ENCODE measurements around the gene ZBTB43. TPM values are rescaled to one million over a fixed set of nuclear protein-coding genes. Genes with fewer than 3 reads are reported as not detected.
A peak's percentile ranks its signal among the peaks of the same experiment; 100 is the strongest.

Gene ZBTB43
- total RNA-seq (10 to 100 TPM in 7 of 9 donors, 1 to 10 TPM in 2; 6.2 to 26.7 (median 13.8) TPM), polyA plus RNA-seq (10 to 100 TPM in 1 of 3 donors, 1 to 10 TPM in 2; 4.5 to 21.5 (median 4.7) TPM)
- long read RNA-seq, donor 1, full-length matches to known transcripts: 13 of 13 reads
- long read RNA-seq, donor 1, partial matches to known transcripts: 0 of 13 reads
- long read RNA-seq, donor 1, other reads (novel, unspliced or antisense): 0 of 13 reads
- long read RNA-seq, donor 2, full-length matches to known transcripts: 20 of 20 reads
- long read RNA-seq, donor 2, partial matches to known transcripts: 0 of 20 reads
- long read RNA-seq, donor 2, other reads (novel, unspliced or antisense): 0 of 20 reads
- long read RNA-seq, donor 3, full-length matches to known transcripts: 5 of 5 reads
- long read RNA-seq, donor 3, partial matches to known transcripts: 0 of 5 reads
- long read RNA-seq, donor 3, other reads (novel, unspliced or antisense): 0 of 5 reads
- long read RNA-seq, donor 4, full-length matches to known transcripts: 13 of 14 reads
- long read RNA-seq, donor 4, partial matches to known transcripts: 0 of 14 reads
- long read RNA-seq, donor 4, other reads (novel, unspliced or antisense): 1 of 14 reads
- long read RNA-seq, donor 5, full-length matches to known transcripts: 5 of 5 reads
- long read RNA-seq, donor 5, partial matches to known transcripts: 0 of 5 reads
- long read RNA-seq, donor 5, other reads (novel, unspliced or antisense): 0 of 5 reads
- long read RNA-seq, donor 6, full-length matches to known transcripts: 3 of 4 reads
- long read RNA-seq, donor 6, partial matches to known transcripts: 0 of 4 reads
- long read RNA-seq, donor 6, other reads (novel, unspliced or antisense): 1 of 4 reads
- long read RNA-seq, donor 7, full-length matches to known transcripts: 13 of 13 reads
- long read RNA-seq, donor 7, partial matches to known transcripts: 0 of 13 reads
- long read RNA-seq, donor 7, other reads (novel, unspliced or antisense): 0 of 13 reads
- long read RNA-seq, donor 8, full-length matches to known transcripts: 23 of 23 reads
- long read RNA-seq, donor 8, partial matches to known transcripts: 0 of 23 reads
- long read RNA-seq, donor 8, other reads (novel, unspliced or antisense): 0 of 23 reads
- long read RNA-seq, donor 9, full-length matches to known transcripts: 10 of 10 reads
- long read RNA-seq, donor 9, partial matches to known transcripts: 0 of 10 reads
- long read RNA-seq, donor 9, other reads (novel, unspliced or antisense): 0 of 10 reads
- long read RNA-seq, donor 10, full-length matches to known transcripts: 7 of 7 reads
- long read RNA-seq, donor 10, partial matches to known transcripts: 0 of 7 reads
- long read RNA-seq, donor 10, other reads (novel, unspliced or antisense): 0 of 7 reads

DNA sequence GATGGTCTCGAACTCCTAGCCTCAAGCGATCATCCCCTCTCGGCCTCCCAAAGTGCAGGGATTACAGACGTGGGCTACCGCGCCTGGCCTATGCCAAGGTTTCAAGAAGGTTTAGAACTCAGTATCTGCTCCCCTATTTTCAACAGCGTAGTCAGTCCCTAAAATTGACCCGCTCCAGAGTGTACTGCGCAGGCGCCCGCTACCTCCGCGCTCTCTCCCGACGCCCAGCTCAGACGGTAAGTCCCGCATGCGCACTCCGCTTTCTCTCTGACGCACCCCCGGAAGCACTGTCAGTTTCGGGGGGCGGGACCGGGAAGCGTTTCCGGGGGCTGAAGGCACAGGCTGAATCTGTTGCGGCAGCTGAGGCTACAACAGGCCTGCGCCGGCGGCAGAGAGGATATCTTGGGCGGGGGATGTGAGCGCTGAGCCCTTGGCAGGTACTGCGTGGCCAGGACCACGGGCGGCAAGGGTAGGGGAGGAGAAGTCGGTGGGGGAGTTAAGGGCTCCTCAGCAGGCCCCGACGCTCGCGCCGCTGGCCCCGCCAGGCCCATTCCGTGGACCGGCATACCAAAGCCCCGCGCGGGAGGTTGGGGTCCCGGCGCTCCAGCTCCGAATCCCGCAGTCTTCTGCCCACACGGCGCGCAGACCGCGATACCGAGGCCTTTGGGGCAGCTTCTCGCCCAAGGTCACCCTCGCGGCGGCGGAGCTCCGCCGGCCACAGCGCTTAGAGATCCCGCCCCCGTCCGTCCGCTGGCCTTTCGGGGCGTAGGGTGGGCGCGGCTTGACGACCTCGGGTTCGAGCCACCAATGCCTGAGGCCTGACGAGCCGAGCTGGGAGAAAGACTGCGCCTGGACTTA is at the start of gene ZBTB43:
ZBTB43 (plus strand) TSS at position 345 of the 858 bp plus-strand sequence. CDS start 27,470 bp downstream, outside the sequence.
- 2 to 7% (median 2%) methylated on average over 17 to 79 of the region's 79 CpGs for WGBS, 4 donors
- H3K4me1 ChIP-seq (replicated peaks in 1 of 2): peaks cover 20 to 44% of the 10 kb centered on the region in 2 donors

GRCh38 chr9:126755317-126755875 is 49.4 kb upstream of the ZBTB43 start:
- no peaks in the 10 kb centered on the region for H3K27me3 ChIP-seq
- intact Hi-C loops (cut with DNase I): no loop called here
- WGBS, 4 donors: 78 to 84% (median 81%) methylated on average over 16 to 19 of the region's 19 CpGs
- H3K4me1 ChIP-seq (replicated peaks in 1 of 2): no peaks in the 10 kb centered on the region
- H3K4me3 ChIP-seq: no peak overlapping the region
- DNase-seq: no peak
- no peaks in the 10 kb centered on the region for H3K9me3 ChIP-seq (replicated peaks in 1 of 3)
- no peaks in the 10 kb centered on the region for H3K36me3 ChIP-seq (replicated peaks in 1 of 2)
- H3K27ac ChIP-seq: no peak overlapping the region
- TF ChIP-seq CTCF (IDR thresholded peaks at IDR 0.05) (no peak), POLR2A (IDR thresholded peaks at IDR 0.05) (no peak)

More for the DNA sequence above, at the start of gene ZBTB43:
- Histone ChIP-seq H3K27me3 (no peaks in the 10 kb centered on the region), H3K4me3 (peak within 1 kb of the TSS; percentile 52 to 88 (median 72)), H3K36me3 (replicated peaks in 1 of 2) (peaks cover 0 to 7% of the 10 kb centered on the region in 2 donors), H3K9me3 (replicated peaks in 1 of 3) (no peaks in the 10 kb centered on the region), H3K27ac (peak within 1 kb of the TSS; percentile 90 to 99 (median 96))
- intact Hi-C loops (cut with DNase I): no loop called here
- DNase-seq: peak; percentile 97 to 99 (median 98)
- TF ChIP-seq POLR2A (IDR thresholded peaks at IDR 0.05): peak; percentile 85 to 96
- no peak for TF ChIP-seq CTCF (IDR thresholded peaks at IDR 0.05)

GRCh38 chr9:126756238-126756637 is 48.6 kb upstream of the ZBTB43 start:
- Histone ChIP-seq H3K4me3 (no peak overlapping the region), H3K9me3 (replicated peaks in 1 of 3) (no peaks in the 10 kb centered on the region), H3K4me1 (replicated peaks in 1 of 2) (no peaks in the 10 kb centered on the region), H3K27me3 (no peaks in the 10 kb centered on the region), H3K36me3 (replicated peaks in 1 of 2) (no peaks in the 10 kb centered on the region), H3K27ac (no peak overlapping the region)
- TF ChIP-seq CTCF (IDR thresholded peaks at IDR 0.05): no peak
- no peak for TF ChIP-seq POLR2A (IDR thresholded peaks at IDR 0.05)
- intact Hi-C loops (cut with DNase I): no loop called here
- 74 to 82% (median 79%) methylated on average over 5 of the region's 5 CpGs for WGBS, 4 donors
- DNase-seq: no peak

All from adrenal gland (tissue), 19 donors.